Measurements from ENCODE around the gene TMEM165. TPM values are rescaled to one million over a fixed set of nuclear protein-coding genes. Genes with fewer than 3 reads are reported as not detected.

TMEM165 gene
- total RNA-seq, 1 donor from 2014 or later, result 90.5 TPM

- no peak for DNase-seq
Measured at GRCh38 chr4:55369968-55370367, 25.8 kb upstream of the TMEM165 start.

GRCh38 chr4:55372259-55372658 lies 23.5 kb upstream of the TMEM165 start:
- no peak for DNase-seq

GRCh38 chr4:55373461-55373860 lies 22.3 kb upstream of the TMEM165 start:
- DNase-seq, result no peak

GRCh38 chr4:55376698-55377097 lies 19.1 kb upstream of the TMEM165 start:
- DNase-seq, result no peak

GRCh38 chr4:55378617-55379467 lies 16.9 kb upstream of the TMEM165 start:
- no peak for DNase-seq

GRCh38 chr4:55380576-55380975 lies 15.2 kb upstream of the TMEM165 start:
- DNase-seq, result no peak

- no peak for DNase-seq
Measured at GRCh38 chr4:55381502-55381901, 14.3 kb upstream of the TMEM165 start.

GRCh38 chr4:55382488-55383003 lies 13.2 kb upstream of the TMEM165 start:
- DNase-seq, result no peak

GRCh38 chr4:55385201-55385649 lies 10.5 kb upstream of the TMEM165 start:
- no peak for DNase-seq

- DNase-seq, result no peak
Measured at GRCh38 chr4:55386073-55386472, 9.7 kb upstream of the TMEM165 start.

GRCh38 chr4:55386840-55387239 lies 8.9 kb upstream of the TMEM165 start:
- no peak for DNase-seq

- DNase-seq, result no peak
Measured at GRCh38 chr4:55393461-55394320, 2.1 kb upstream of the TMEM165 start.

GRCh38 chr4:55395218-55395528 lies 584 bp upstream of the TMEM165 start:
- no peak for DNase-seq

- DNase-seq, result peak; percentile 58
Measured at GRCh38 chr4:55396308-55397125, 760 bp downstream of the TMEM165 start.

GRCh38 chr4:55397126-55397436 lies 1.3 kb downstream of the TMEM165 start:
- DNase-seq, result peak; percentile 10

- DNase-seq, result peak; percentile 10
Measured at GRCh38 chr4:55397520-55398321, 2.0 kb downstream of the TMEM165 start.

GRCh38 chr4:55398461-55398860 lies 2.7 kb downstream of the TMEM165 start:
- no peak for DNase-seq

GRCh38 chr4:55398966-55399365 lies 3.2 kb downstream of the TMEM165 start:
- no peak for DNase-seq

- no peak for DNase-seq
Measured at GRCh38 chr4:55399581-55399980, 3.8 kb downstream of the TMEM165 start.

GRCh38 chr4:55405073-55405472 lies 9.3 kb downstream of the TMEM165 start:
- no peak for DNase-seq

GRCh38 chr4:55406545-55406944 lies 10.8 kb downstream of the TMEM165 start:
- no peak for DNase-seq

GRCh38 chr4:55407119-55407518 lies 11.4 kb downstream of the TMEM165 start:
- no peak for DNase-seq
